ENCODE data around the gene CSRNP2.

DNA sequence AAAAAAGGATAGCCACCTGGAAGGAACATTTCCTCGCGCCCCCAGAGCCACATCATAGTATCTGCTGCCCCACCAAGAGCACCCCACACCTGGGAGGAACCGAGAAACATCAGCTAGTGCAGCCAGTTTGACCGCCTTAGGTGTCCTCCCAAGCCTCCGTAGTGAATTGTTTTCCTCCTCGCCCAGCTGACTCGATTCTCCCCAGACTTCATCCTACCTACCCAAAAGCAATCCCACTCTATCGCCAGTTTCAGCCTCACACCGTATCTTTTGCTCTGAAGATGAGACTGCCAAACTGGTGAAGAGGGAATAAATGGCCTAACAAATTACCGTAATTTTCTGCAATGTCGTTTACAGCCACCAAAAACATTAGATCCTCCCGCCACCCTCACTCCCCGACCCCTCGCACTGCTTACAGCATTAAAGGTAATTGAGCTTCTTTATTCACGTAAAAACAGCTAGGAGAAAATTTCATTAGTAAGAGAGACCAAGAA, 56.0 kb downstream of the CSRNP2 start:
- TF ChIP-seq, protein P1, sequence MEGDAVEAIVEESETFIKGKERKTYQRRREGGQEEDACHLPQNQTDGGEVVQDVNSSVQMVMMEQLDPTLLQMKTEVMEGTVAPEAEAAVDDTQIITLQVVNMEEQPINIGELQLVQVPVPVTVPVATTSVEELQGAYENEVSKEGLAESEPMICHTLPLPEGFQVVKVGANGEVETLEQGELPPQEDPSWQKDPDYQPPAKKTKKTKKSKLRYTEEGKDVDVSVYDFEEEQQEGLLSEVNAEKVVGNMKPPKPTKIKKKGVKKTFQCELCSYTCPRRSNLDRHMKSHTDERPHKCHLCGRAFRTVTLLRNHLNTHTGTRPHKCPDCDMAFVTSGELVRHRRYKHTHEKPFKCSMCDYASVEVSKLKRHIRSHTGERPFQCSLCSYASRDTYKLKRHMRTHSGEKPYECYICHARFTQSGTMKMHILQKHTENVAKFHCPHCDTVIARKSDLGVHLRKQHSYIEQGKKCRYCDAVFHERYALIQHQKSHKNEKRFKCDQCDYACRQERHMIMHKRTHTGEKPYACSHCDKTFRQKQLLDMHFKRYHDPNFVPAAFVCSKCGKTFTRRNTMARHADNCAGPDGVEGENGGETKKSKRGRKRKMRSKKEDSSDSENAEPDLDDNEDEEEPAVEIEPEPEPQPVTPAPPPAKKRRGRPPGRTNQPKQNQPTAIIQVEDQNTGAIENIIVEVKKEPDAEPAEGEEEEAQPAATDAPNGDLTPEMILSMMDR (IDR thresholded peaks at IDR 0.05), result no peak
- TF ChIP-seq MXD4 (CRISPR knock-in tag; IDR thresholded peaks at IDR 0.05; ENCODE audit: borderline replicate concordance), result no peak
- TF ChIP-seq ELF4 (CRISPR knock-in tag; IDR thresholded peaks at IDR 0.05; ENCODE audit: low read depth), result no peak
- TF ChIP-seq, protein P2, sequence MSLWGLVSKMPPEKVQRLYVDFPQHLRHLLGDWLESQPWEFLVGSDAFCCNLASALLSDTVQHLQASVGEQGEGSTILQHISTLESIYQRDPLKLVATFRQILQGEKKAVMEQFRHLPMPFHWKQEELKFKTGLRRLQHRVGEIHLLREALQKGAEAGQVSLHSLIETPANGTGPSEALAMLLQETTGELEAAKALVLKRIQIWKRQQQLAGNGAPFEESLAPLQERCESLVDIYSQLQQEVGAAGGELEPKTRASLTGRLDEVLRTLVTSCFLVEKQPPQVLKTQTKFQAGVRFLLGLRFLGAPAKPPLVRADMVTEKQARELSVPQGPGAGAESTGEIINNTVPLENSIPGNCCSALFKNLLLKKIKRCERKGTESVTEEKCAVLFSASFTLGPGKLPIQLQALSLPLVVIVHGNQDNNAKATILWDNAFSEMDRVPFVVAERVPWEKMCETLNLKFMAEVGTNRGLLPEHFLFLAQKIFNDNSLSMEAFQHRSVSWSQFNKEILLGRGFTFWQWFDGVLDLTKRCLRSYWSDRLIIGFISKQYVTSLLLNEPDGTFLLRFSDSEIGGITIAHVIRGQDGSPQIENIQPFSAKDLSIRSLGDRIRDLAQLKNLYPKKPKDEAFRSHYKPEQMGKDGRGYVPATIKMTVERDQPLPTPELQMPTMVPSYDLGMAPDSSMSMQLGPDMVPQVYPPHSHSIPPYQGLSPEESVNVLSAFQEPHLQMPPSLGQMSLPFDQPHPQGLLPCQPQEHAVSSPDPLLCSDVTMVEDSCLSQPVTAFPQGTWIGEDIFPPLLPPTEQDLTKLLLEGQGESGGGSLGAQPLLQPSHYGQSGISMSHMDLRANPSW (CRISPR knock-in tag; conservative IDR thresholded peaks at IDR 0.05; ENCODE audit: low read depth), result no peak
- TF ChIP-seq NR2C2 (CRISPR knock-in tag; IDR thresholded peaks at IDR 0.05), result no peak
- TF ChIP-seq, protein P3, sequence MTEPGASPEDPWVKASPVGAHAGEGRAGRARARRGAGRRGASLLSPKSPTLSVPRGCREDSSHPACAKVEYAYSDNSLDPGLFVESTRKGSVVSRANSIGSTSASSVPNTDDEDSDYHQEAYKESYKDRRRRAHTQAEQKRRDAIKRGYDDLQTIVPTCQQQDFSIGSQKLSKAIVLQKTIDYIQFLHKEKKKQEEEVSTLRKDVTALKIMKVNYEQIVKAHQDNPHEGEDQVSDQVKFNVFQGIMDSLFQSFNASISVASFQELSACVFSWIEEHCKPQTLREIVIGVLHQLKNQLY (CRISPR knock-in tag; IDR thresholded peaks at IDR 0.05), result no peak
- TF ChIP-seq, protein P4, sequence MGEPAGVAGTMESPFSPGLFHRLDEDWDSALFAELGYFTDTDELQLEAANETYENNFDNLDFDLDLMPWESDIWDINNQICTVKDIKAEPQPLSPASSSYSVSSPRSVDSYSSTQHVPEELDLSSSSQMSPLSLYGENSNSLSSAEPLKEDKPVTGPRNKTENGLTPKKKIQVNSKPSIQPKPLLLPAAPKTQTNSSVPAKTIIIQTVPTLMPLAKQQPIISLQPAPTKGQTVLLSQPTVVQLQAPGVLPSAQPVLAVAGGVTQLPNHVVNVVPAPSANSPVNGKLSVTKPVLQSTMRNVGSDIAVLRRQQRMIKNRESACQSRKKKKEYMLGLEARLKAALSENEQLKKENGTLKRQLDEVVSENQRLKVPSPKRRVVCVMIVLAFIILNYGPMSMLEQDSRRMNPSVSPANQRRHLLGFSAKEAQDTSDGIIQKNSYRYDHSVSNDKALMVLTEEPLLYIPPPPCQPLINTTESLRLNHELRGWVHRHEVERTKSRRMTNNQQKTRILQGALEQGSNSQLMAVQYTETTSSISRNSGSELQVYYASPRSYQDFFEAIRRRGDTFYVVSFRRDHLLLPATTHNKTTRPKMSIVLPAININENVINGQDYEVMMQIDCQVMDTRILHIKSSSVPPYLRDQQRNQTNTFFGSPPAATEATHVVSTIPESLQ (CRISPR knock-in tag; IDR thresholded peaks at IDR 0.05), result no peak
- no peak for TF ChIP-seq MYBL2 (CRISPR knock-in tag; IDR thresholded peaks at IDR 0.05)
- TF ChIP-seq SP1 (CRISPR knock-in tag; conservative IDR thresholded peaks at IDR 0.05), result no peak
- no peak for TF ChIP-seq ZNF138 (CRISPR knock-in tag; conservative IDR thresholded peaks at IDR 0.05)
- no peak for TF ChIP-seq CBFB (CRISPR knock-in tag; IDR thresholded peaks at IDR 0.05; ENCODE audit: low read depth)
